Fibroblast of skin of left biceps (primary cell): ENCODE results near the gene PRKCQ.
"Not testable (repeated sequence)": the region's sequence is repeated elsewhere in the genome, so short reads cannot be mapped to it uniquely, and the experiment has no call there.

Source experiments
- DNase-seq, 2 experiments: peaks; one replicate each; pipeline ENCODE4 v3.0.0-alpha.2; 2013; ENCODE audit warnings: low read depth in 2 of 2

Gene PRKCQ

DNA sequence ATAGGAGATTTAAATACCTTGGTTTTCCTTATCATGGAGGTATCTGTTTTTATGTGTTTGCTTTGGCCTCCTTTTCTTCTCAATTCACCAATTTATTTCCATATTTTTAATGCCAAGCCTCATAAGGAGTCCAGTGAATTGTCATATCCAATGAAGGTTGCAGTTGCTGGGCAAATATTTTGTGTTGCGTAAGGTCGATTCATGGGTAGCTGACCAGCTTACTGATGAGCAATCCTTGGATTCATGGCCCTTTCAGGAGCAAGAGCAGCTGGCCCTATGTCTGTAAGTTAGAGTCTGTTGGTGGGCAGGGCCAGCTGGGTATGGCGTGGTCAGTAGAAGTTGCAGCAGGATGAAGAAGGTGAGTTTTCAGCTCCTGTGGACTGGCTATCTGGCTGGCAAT lies 194.4 kb downstream of the PRKCQ start:
- no peak for DNase-seq

DNA sequence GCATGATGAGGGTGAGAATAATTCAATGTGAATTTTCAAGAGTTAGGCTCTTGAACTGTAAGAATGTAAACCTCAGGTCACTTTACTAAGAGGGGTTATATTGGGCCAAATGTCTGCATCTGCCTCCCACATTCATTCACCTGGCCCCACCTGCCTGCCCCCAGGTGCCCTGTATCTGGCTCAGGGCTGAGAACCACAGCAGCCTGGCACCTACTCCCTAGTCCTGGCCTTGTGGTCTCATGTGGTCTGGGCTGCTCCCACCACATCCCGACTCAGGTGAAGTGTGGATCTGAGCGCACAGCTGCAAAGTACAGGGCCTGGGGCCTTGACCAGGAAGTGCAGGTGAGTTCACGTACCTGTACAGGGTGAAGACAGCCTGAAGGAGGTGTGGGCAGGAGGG lies 195.2 kb downstream of the PRKCQ start:
- no peak for DNase-seq

- DNase-seq, result no peak
These were observed 196.0 kb downstream of the PRKCQ start for GRCh38 chr10:6384031-6384430.

- DNase-seq, result no peak
These were observed 196.8 kb downstream of the PRKCQ start for GRCh38 chr10:6383096-6383812.

GRCh38 chr10:6382081-6382480 lies 198.0 kb downstream of the PRKCQ start:
- DNase-seq, result no peak

DNA sequence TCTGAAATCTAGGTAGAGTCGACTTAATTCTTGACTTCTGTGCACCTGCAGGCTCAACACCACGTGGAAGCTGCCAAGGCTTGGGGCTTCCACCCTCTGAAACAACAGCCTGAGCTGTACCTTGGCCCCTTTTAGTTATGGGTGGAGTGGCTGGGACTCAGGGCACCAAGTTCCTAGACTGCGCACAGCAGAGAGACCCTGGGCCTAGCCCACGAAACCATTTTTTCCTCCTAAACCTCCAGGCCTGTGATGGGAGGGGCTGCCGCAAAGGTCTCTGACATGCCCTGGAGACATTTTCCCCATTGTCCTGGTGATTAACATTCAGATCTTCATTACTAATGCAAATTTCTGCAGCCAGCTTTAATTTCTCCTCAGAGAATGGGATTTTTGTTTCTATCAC lies 199.6 kb downstream of the PRKCQ start:
- not testable (repeated sequence) for DNase-seq

GRCh38 chr10:6379015-6379776 lies 200.9 kb downstream of the PRKCQ start:
- DNase-seq, result no peak
